GM13976 (cell line): ENCODE data around the gene DSCAM.

Experiments
- DNase-seq: peaks from one replicate; pipeline ENCODE4 v3.0.0; 2012; ENCODE audit warnings: low spot score
- in situ Hi-C: fragments of 300-500 bp; cut with MboI; formaldehyde crosslinking; loops from one replicate; pipeline ENCODE4 v1.12.0; 2022; ENCODE audit warnings: low sequenced_read_pairs, mixed read lengths, inconsistent platforms; ENCODE audit not compliant: unreplicated experiment
- TF ChIP-seq, protein P1 (sequence below): IDR thresholded peaks from 2 replicates; pipeline ENCODE4 v1.5.1; 2012; ENCODE audit warnings: borderline replicate concordance, mild to moderate bottlenecking; ENCODE audit not compliant: insufficient read depth; ENCODE audit errors: extremely low read depth, missing control alignments, control extremely low read depth

DSCAM gene

DNA sequence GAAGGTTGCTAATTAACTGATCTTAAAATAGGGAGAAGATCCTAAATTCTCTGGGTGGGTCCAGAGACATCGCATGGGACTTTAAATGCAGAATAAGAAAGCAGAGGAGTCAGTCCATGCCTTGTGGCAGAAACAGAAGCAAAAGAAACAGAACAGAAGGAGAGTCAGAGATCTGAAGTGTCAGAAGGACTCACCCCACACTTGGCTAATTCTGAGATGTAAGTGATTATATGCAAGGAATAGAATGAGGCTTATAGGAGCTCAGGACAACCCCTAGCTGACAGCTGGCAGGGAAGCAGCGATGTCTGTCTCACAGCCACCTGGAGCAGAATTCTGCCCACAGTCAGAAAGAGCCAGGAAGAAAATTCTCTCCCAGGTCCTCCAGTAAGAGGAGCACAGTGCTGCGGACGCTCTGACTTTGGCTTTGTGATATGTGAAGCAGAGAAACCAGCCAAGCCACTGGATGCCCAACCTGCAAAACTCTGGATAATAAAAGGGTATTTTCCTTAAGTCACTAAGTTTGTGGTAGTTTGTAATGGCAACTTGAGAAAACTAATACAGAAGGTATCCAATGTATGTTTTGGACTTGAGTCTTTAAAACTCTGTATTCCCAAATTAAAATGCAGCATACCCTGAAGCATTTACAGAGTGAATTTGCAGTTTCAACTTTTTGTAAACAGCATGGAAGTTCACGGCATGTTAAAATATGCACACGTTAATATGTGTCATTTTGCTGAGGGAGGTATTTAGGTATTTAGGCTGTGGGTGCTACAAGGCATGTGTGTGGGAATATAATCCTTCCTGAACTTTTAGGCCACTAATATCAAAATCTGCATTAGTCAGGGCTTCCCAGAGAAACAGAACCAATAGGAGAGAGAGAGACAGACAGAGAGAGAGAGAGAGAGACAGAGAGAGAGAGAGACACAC is 591.2 kb downstream of the DSCAM start:
- in situ Hi-C loops, result no loop called here
- TF ChIP-seq, protein P1, sequence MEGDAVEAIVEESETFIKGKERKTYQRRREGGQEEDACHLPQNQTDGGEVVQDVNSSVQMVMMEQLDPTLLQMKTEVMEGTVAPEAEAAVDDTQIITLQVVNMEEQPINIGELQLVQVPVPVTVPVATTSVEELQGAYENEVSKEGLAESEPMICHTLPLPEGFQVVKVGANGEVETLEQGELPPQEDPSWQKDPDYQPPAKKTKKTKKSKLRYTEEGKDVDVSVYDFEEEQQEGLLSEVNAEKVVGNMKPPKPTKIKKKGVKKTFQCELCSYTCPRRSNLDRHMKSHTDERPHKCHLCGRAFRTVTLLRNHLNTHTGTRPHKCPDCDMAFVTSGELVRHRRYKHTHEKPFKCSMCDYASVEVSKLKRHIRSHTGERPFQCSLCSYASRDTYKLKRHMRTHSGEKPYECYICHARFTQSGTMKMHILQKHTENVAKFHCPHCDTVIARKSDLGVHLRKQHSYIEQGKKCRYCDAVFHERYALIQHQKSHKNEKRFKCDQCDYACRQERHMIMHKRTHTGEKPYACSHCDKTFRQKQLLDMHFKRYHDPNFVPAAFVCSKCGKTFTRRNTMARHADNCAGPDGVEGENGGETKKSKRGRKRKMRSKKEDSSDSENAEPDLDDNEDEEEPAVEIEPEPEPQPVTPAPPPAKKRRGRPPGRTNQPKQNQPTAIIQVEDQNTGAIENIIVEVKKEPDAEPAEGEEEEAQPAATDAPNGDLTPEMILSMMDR, result no peak
- DNase-seq, result no peak

DNA sequence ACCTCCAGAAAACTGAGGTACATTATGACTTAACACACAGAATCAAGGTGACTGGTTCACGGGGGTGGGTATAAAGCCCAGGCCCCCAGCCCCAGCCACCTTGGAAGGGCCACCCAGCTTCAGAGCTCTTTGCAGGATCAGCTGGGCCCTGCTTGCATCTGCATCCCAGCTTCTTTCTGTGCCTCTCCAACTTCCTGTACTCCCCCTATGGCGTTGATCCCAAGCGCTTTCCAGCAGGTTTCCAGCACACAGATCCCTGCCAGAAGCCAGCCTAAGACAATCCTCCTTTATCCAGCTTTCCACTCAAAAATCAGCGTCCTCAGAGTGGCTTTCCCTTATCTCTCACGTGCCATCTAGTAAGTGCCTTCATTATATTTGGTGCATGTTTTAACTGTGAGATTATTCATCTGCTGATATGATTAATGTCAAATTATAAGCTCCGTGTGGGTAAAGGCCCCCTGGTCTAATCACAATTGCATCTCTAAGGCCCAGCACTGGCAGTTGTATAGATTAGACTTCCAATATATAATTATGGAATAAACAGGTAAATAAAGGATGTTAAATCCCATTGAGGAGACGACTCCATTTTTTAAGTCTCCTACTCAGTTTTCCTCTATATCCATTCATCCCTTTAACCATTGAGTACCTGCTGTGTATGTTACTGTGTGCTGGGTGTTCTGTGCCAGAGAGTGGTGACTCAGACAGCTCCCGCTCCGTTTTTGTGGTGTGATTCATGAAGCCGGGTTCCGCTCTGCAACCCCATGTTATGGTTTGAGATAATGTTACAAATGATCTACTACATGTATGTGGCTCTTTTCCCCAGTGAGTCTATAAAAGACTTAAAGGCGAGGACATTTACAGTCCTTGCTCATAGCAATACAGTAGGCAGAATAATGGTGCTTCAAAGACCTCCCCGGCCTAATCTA is 592.2 kb downstream of the DSCAM start:
- no peak for DNase-seq
- TF ChIP-seq, protein P1, result no peak
- in situ Hi-C loops, result no loop called here

DNA sequence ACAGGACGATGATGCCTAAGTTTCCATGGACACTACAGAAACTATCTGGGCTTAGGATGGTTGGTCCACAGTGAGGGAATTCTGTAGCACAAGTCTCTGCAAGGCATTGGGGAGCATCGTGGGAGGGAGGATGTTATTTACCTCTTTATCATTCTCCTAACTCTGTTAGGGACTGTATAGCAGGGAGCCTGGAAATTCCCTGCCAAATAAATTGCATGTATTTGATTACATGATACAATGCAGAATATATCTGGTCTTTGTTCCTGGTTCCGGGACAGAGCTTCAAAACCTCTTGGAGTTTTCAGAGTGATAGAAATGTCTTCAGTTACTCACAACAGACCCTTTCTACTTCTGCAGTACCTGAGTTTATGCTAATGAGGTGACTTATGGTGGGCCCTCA is 593.8 kb downstream of the DSCAM start:
- in situ Hi-C loops, result no loop called here
- no peak for DNase-seq
- TF ChIP-seq, protein P1, result no peak

DNA sequence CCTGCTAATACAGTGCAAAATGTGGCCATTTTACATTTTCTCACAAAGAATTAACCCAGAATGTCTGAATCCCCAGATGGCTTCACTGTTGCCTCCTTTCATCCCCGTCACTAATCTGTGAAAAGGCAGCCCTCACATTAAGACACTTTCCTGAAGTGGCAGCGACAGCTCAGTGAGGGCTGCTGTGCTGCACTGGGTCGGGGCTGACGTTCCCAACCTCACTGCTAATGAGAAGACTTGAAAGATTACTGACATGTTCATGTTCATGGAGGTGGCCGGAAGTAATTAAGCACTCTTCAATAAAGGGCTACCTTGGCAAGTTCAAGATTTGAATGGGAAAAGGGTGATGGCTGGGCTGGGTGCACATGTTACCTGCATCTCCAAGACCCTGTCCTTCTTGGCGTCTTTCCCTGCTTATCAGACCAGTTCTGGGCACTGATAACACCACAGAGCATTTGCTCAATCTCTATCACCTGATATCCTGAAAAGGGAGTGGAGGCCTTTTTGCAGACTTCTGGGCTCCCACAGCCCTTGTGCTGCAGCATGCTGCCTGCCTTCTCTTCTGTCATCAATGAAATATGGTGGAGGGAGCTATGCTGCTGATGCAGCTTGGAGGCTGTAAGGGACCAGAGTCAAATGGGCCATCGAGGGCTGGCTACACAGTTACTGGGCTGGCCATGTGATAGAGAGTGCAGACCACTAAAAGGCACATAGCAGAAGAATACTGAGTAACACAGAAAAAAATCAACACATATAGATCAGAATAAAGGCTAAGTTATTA is 596.3 kb downstream of the DSCAM start:
- TF ChIP-seq, protein P1, result no peak
- in situ Hi-C loops, result no loop called here
- DNase-seq, result no peak

DNA sequence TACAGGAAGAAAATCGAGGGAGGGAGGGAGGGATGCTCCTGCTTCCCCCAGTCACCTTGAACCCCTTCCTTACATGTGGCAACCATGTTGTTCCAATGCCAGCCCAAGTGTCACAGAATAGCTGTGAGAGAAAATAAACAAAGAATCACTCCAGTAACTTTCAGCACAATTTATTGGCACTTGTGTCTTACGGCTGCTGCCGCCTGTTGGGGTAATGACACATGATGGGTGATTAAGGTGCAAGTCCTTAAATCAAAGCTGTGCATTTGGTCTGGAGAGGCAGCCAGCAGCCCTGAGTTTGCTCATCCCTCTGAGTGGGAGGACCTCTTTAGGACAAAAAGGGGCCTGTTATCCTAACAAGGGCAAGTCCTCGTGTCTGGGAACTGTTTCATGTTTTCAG is 602.0 kb downstream of the DSCAM start:
- DNase-seq, result no peak
- TF ChIP-seq, protein P1, result no peak
- in situ Hi-C loops, result no loop called here

DNA sequence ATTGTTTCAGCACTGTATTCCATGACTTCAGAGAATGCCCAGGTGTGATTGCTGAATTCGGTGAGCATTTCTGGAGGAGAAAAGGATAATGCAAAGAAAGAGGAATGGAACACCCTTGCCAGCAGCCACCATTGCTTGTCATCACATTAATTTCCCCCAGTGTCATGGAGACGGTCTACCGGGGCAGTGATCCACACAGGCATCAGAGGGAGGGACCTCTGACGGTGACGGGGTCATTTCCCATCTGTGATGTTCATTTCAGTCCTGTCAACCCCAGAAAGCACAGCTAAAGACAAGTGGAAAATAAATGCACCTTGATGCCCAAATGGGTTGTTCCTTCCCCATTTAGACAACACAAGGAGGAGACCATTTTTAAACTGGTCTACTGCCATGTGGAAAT is 603.3 kb downstream of the DSCAM start:
- in situ Hi-C loops, result no loop called here
- DNase-seq, result no peak
- TF ChIP-seq, protein P1, result no peak
